Effector CD4-positive, alpha-beta T cell (primary cell): ENCODE results near the gene MYO3B.
"Not testable (repeated sequence)": the region's sequence is repeated elsewhere in the genome, so short reads cannot be mapped to it uniquely, and the experiment has no call there.

ENCODE experiments used
- DNase-seq: peaks from one replicate; pipeline ENCODE4 v3.0.0-alpha.2; 2020

The MYO3B gene

GRCh38 chr2:170263728-170264521 lies 86.0 kb downstream of the MYO3B start:
- DNase-seq, result not testable (repeated sequence)

- no peak for DNase-seq
Measured at GRCh38 chr2:170264522-170264860, 86.5 kb downstream of the MYO3B start.

GRCh38 chr2:170264865-170265264 lies 86.9 kb downstream of the MYO3B start:
- no peak for DNase-seq

- no peak for DNase-seq
Measured at GRCh38 chr2:170265321-170265720, 87.4 kb downstream of the MYO3B start.

- no peak for DNase-seq
Measured at GRCh38 chr2:170266358-170266757, 88.4 kb downstream of the MYO3B start.

GRCh38 chr2:170267071-170267470 lies 89.1 kb downstream of the MYO3B start:
- DNase-seq, result no peak

- no peak for DNase-seq
Measured at GRCh38 chr2:170270278-170270864, 92.4 kb downstream of the MYO3B start.

GRCh38 chr2:170271340-170271739 lies 93.4 kb downstream of the MYO3B start:
- DNase-seq, result no peak

GRCh38 chr2:170276056-170276455 lies 98.1 kb downstream of the MYO3B start:
- no peak for DNase-seq

- no peak for DNase-seq
Measured at GRCh38 chr2:170276925-170277629, 99.1 kb downstream of the MYO3B start.

GRCh38 chr2:170277951-170278350 lies 100.0 kb downstream of the MYO3B start:
- no peak for DNase-seq

GRCh38 chr2:170279615-170280014 lies 101.7 kb downstream of the MYO3B start:
- not testable (repeated sequence) for DNase-seq

- no peak for DNase-seq
Measured at GRCh38 chr2:170282851-170283250, 104.9 kb downstream of the MYO3B start.

- no peak for DNase-seq
Measured at GRCh38 chr2:170284205-170284604, 106.3 kb downstream of the MYO3B start.

- no peak for DNase-seq
Measured at GRCh38 chr2:170288859-170289258, 110.9 kb downstream of the MYO3B start.

GRCh38 chr2:170291474-170291873 lies 113.5 kb downstream of the MYO3B start:
- DNase-seq, result no peak

GRCh38 chr2:170292415-170292814 lies 114.5 kb downstream of the MYO3B start:
- DNase-seq, result no peak

GRCh38 chr2:170297496-170297895 lies 119.5 kb downstream of the MYO3B start:
- no peak for DNase-seq

- DNase-seq, result no peak
Measured at GRCh38 chr2:170298115-170298514, 120.2 kb downstream of the MYO3B start.

- DNase-seq, result no peak
Measured at GRCh38 chr2:170298861-170299429, 121.0 kb downstream of the MYO3B start.

- DNase-seq, result no peak
Measured at GRCh38 chr2:170300993-170301392, 123.0 kb downstream of the MYO3B start.

GRCh38 chr2:170301626-170302025 lies 123.7 kb downstream of the MYO3B start:
- no peak for DNase-seq

GRCh38 chr2:170305711-170306110 lies 127.8 kb downstream of the MYO3B start:
- no peak for DNase-seq
